Uterus (tissue), 4 donors: ENCODE results near the gene EYS. TPM values are rescaled to one million over a fixed set of nuclear protein-coding genes. Genes with fewer than 3 reads are reported as not detected.

Experiments used
- DNase-seq, 2 donors: peaks; one replicate each; pipeline ENCODE4 v3.0.0-alpha.2; 2019 to 2020
- H3K27ac ChIP-seq, 2 donors: fragments of 200-600 bp; sonication (generic); 1 replicate in 1 of 2; 2 replicates in 1 of 2; pipeline ENCODE4 v1.5.1; 2016 to 2018
- H3K27me3 ChIP-seq, 2 donors: fragments of 200-600 bp; sonication (generic); one replicate each; pipeline ENCODE4 v1.5.1; 2018 to 2019; ENCODE audit warnings: control low read depth in 1 of 2
- H3K36me3 ChIP-seq, 2 donors: fragments of 200-600 bp; sonication (generic); one replicate each; pipeline ENCODE4 v1.5.1; 2019; ENCODE audit warnings: control low read depth in 1 of 2
- H3K4me1 ChIP-seq, 2 donors: fragments of 200-600 bp; sonication (generic); one replicate each; pipeline ENCODE4 v1.5.1; 2018 to 2019; ENCODE audit warnings: control low read depth in 1 of 2
- H3K4me3 ChIP-seq, 2 donors: fragments of 200-600 bp; sonication (generic); 1 replicate in 1 of 2; 2 replicates in 1 of 2; pipeline ENCODE4 v1.5.1; 2018 to 2019; ENCODE audit warnings: mild to moderate bottlenecking in 1 of 2
- H3K9me3 ChIP-seq, 2 donors: fragments of 200-600 bp; sonication (generic); one replicate each; pipeline ENCODE4 v1.5.1; 2019; ENCODE audit warnings: control low read depth in 1 of 2
- POLR2A ChIP-seq, 2 donors: fragments of 450-650 bp; IDR thresholded peaks; one replicate each; pipeline ENCODE4 v1.6.1; 2016; ENCODE audit warnings: antibody characterized with exemption in 2 of 2, mild to moderate bottlenecking in 1 of 2, moderate library complexity in 1 of 2
- intact Hi-C: fragments of 100-400 bp; cut with DNase I; formaldehyde crosslinking; loops from one replicate; pipeline ENCODE4 v1.15.1; 2023; ENCODE audit warnings: low total_unique reads
- total RNA-seq, 4 donors: library from RNA; depleted of rRNA in 3 of 4; stranded (reverse); fragments of >200 nt in 3 of 4; gene quantifications; one replicate each; pipeline versions ENCODE4 v1.1.0 to v1.2.4, GENCODE V29; 2014 to 2023
- TF ChIP-seq, protein P1 (sequence below), 4 experiments: fragments of 200-600 bp in 2 of 4; fragments of 450-650 bp in 2 of 4; sonication (generic) in 2 of 4; IDR thresholded peaks; one replicate each; pipeline ENCODE4 v1.5.1; 2016 to 2019; ENCODE audit warnings: antibody characterized with exemption in 4 of 4, mild to moderate bottlenecking in 2 of 4, moderate library complexity in 1 of 4
- donor health status: DM: yes; HTN: yes; CAD: no.

EYS gene
- total RNA-seq, 4 donors from 2014 or later = 1.3 TPM; not detected in 3

DNA sequence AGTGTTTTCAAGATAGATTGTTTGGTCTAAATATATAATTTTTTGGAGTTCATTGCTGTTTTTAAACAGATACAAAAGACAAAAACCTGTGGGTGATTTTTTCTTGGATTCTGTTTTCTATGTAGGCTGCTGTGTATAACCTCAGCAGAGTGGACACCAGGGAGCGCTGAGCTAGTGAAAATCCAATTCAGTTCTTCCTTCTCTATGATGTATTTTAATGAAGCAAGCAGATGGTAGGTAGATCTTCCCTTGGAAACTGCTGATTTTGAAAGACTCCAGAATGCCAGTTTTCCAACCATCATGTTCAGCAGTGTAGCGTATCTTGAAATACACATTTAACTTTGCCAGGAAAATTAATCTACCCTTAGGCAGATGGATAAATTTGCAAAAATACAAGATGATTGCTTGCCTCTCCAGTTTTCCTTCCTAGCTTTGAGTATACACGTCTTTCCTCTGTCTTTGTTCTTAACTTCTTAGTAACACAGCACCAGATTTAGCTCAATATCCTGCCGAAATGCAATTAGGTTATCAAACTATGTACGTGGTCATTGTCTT is 1893.4 kb downstream of the EYS start:
- Histone ChIP-seq H3K27ac (no peak overlapping the region), H3K9me3 (no peaks in the 10 kb centered on the region), H3K36me3 (no peaks in the 10 kb centered on the region), H3K4me1 (no peaks in the 10 kb centered on the region), H3K27me3 (no peaks in the 10 kb centered on the region), H3K4me3 (no peak overlapping the region)
- DNase-seq = no peak
- intact Hi-C loops = no loop called here
- TF ChIP-seq POLR2A (IDR thresholded peaks at IDR 0.05) = no peak
- TF ChIP-seq, protein P1, sequence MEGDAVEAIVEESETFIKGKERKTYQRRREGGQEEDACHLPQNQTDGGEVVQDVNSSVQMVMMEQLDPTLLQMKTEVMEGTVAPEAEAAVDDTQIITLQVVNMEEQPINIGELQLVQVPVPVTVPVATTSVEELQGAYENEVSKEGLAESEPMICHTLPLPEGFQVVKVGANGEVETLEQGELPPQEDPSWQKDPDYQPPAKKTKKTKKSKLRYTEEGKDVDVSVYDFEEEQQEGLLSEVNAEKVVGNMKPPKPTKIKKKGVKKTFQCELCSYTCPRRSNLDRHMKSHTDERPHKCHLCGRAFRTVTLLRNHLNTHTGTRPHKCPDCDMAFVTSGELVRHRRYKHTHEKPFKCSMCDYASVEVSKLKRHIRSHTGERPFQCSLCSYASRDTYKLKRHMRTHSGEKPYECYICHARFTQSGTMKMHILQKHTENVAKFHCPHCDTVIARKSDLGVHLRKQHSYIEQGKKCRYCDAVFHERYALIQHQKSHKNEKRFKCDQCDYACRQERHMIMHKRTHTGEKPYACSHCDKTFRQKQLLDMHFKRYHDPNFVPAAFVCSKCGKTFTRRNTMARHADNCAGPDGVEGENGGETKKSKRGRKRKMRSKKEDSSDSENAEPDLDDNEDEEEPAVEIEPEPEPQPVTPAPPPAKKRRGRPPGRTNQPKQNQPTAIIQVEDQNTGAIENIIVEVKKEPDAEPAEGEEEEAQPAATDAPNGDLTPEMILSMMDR (IDR thresholded peaks at IDR 0.05) = no peak

DNA sequence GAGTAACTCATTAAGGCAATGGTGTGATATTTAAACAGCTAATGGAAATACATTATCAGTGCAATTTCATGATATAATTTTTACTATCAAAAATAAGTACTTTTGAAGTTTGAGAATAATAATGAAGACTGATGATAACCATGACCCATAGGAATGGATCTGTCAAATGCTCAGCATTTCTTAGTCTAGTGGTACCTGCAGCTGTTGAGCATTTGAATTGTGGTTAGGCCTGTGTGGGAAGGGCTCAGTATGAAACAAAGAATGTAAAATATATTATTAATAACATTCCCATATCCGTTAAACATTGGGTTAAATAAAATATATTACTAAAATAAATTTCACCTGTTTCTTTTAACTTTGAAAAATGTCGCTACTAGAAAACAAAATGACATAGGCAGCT is 1898.5 kb downstream of the EYS start:
- no peak for DNase-seq
- intact Hi-C loops = no loop called here
- Histone ChIP-seq H3K4me3 (no peak overlapping the region), H3K27me3 (no peaks in the 10 kb centered on the region), H3K9me3 (no peaks in the 10 kb centered on the region), H3K36me3 (no peaks in the 10 kb centered on the region), H3K27ac (no peak overlapping the region), H3K4me1 (no peaks in the 10 kb centered on the region)
- no peak for TF ChIP-seq POLR2A (IDR thresholded peaks at IDR 0.05)
- TF ChIP-seq, protein P1 (IDR thresholded peaks at IDR 0.05) = no peak

DNA sequence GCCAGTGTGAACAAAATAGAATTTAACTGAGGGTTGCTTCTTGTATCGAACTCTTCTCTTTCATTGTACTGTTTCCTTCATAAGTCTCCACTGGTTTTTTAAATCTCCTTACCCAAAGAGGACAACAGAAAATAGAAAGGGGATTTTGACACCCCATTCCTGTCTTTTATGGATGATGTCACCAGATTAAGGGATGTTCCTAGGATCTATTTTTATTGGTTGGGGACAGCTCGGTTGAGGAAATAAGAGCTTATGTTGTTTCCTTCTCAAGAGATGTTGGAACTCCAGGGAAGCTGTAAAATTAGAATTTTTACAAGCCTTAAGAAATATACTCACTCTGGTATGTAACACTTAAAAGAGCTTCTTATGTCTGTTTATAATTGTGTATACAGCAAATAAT is 1900.0 kb downstream of the EYS start:
- Histone ChIP-seq H3K4me3 (no peak overlapping the region), H3K27ac (peak overlapping the region in 1 of 2 donors; percentile 5), H3K36me3 (no peaks in the 10 kb centered on the region), H3K27me3 (no peaks in the 10 kb centered on the region), H3K9me3 (no peaks in the 10 kb centered on the region), H3K4me1 (no peaks in the 10 kb centered on the region)
- intact Hi-C loops = no loop called here
- no peak for DNase-seq
- TF ChIP-seq, protein P1 (IDR thresholded peaks at IDR 0.05) = no peak
- TF ChIP-seq POLR2A (IDR thresholded peaks at IDR 0.05) = no peak

DNA sequence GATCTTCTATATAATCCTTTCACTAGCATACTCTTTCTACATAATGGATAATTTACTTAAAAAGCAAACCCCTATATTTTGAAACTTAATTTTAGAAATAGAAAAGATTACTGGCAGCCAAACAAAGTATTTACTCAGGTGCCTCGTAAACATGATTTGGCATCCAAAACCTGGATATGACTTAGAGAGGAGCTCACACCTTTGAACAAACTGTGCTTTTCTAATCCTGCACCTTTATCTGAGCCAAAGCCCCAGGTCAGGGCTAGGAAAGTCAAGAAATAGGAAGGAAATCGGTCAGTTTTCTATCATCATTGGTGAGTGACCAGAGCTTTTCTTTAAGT is 1900.5 kb downstream of the EYS start:
- no peaks in the 10 kb centered on the region for H3K9me3 ChIP-seq
- H3K4me3 ChIP-seq = no peak overlapping the region
- intact Hi-C loops = no loop called here

DNA sequence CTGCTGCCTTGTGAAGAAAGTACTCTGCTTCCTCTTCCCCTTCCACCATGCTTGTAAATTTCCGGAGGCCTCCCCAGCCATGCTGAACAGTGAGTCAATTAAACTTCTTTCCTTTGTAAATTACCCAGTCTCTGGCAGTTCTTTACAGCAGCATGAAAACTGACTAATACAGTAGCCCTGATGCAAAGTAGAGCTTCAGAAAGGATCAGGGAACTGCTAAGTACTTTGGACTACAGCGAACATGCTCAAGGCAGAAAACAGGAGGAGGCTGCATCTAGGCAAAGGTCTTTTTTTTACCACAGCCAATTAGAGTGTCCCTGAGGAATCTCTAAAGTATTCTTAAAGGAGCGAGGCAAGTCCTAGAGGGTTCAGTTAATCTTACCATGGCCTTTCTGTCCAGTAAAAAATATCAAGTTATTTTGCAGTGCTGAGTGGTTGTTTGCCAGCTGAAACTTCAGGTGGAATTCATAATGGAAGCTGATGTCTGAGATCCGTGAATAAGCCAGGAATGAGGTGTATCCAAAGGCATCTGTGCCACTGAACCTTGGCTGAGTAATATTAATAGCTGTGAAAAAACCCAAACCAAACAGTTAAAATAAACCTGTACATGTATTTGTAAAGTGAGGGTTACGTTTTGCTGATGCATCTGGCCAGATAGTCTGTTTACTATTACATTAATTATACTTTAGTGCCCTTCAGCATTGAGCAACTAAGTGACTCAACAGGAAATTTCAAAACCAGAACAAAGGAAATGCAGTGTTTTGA is 1901.0 kb downstream of the EYS start:
- Histone ChIP-seq H3K9me3 (no peaks in the 10 kb centered on the region), H3K4me1 (no peaks in the 10 kb centered on the region), H3K27me3 (no peaks in the 10 kb centered on the region), H3K4me3 (no peak overlapping the region), H3K27ac (peak overlapping the region in 1 of 2 donors; percentile 18), H3K36me3 (no peaks in the 10 kb centered on the region)
- TF ChIP-seq POLR2A (IDR thresholded peaks at IDR 0.05) = no peak
- TF ChIP-seq, protein P1 (IDR thresholded peaks at IDR 0.05) = no peak
- no peak for DNase-seq
- intact Hi-C loops = no loop called here

More for the DNA sequence above, 1900.5 kb downstream of the EYS start:
- H3K27me3 ChIP-seq = no peaks in the 10 kb centered on the region
- no peaks in the 10 kb centered on the region for H3K4me1 ChIP-seq
- no peak for DNase-seq
- H3K27ac ChIP-seq = peak overlapping the region; percentile 5 to 31
- no peaks in the 10 kb centered on the region for H3K36me3 ChIP-seq
- TF ChIP-seq POLR2A (IDR thresholded peaks at IDR 0.05) = no peak
- TF ChIP-seq, protein P1 (IDR thresholded peaks at IDR 0.05) = no peak
